SH-SY5Y (cell line): ENCODE data around the gene EHD1.

ENCODE experiments used
- GATA2 ChIP-seq: IDR thresholded peaks from 2 replicates; pipeline ENCODE4 v1.6.1; 2011; ENCODE audit warnings: mild to moderate bottlenecking, low read depth, low read length
- GATA3 ChIP-seq: IDR thresholded peaks from 2 replicates; pipeline ENCODE4 v1.6.1; 2011; ENCODE audit warnings: low read depth, mild to moderate bottlenecking, low read length, moderate library complexity

Gene EHD1

GRCh38 chr11:64874308-64875240, 3.8 kb downstream of the EHD1 start:
- TF ChIP-seq GATA2 (no peak), GATA3 (no peak)

GRCh38 chr11:64872790-64873488, 5.5 kb downstream of the EHD1 start:
- TF ChIP-seq GATA2 (no peak), GATA3 (no peak)

GRCh38 chr11:64871492-64871891, 6.9 kb downstream of the EHD1 start:
- no peak for TF ChIP-seq GATA2
- no peak for TF ChIP-seq GATA3

- TF ChIP-seq GATA3 = no peak
- no peak for TF ChIP-seq GATA2
Measured at GRCh38 chr11:64870893-64871466, 7.4 kb downstream of the EHD1 start.

GRCh38 chr11:64870176-64870892, 8.1 kb downstream of the EHD1 start:
- TF ChIP-seq GATA3 (no peak), GATA2 (no peak)

GRCh38 chr11:64869571-64870175, 8.7 kb downstream of the EHD1 start:
- TF ChIP-seq GATA2 (no peak), GATA3 (no peak)

- TF ChIP-seq GATA2 (no peak), GATA3 (no peak)
Measured at GRCh38 chr11:64868904-64869570, 9.4 kb downstream of the EHD1 start.

- TF ChIP-seq GATA3 = no peak
- TF ChIP-seq GATA2 = no peak
Measured at GRCh38 chr11:64867748-64868462, 10.5 kb downstream of the EHD1 start.

- TF ChIP-seq GATA2 = no peak
- TF ChIP-seq GATA3 = no peak
Measured at GRCh38 chr11:64866173-64866491, 12.3 kb downstream of the EHD1 start.

- TF ChIP-seq GATA3 (no peak), GATA2 (no peak)
Measured at GRCh38 chr11:64865286-64866172, 12.9 kb downstream of the EHD1 start.

GRCh38 chr11:64864473-64865285, 13.7 kb downstream of the EHD1 start:
- no peak for TF ChIP-seq GATA3
- TF ChIP-seq GATA2 = no peak
